Heart right ventricle (tissue), 16 donors: ENCODE data around the gene SMCO4. TPM values are rescaled to one million over a fixed set of nuclear protein-coding genes. Genes with fewer than 3 reads are reported as not detected.

Experiments
- ATAC-seq, 8 donors: fragments of 200-7000 bp; cut with Tn5 transposase; one replicate each; pipeline ENCODE4 v1.9.1; 2020; ENCODE audit warnings: mild to moderate bottlenecking in 8 of 8, moderate library complexity in 8 of 8, moderate number of reproducible peaks in 1 of 8
- DNase-seq, 2 donors: peaks; one replicate each; pipeline ENCODE4 v3.0.0-alpha.2; 2020
- H3K27ac ChIP-seq, 10 donors: fragments of 200-600 bp; sonication (generic) in 2 of 10; one replicate each; pipeline versions ENCODE4 v1.5.0 to v1.8.0; 2020 to 2022; ENCODE audit warnings: mild to moderate bottlenecking in 3 of 10
- H3K27me3 ChIP-seq, 7 donors: fragments of 200-600 bp; one replicate each; pipeline ENCODE4 v1.8.0; 2021 to 2022; ENCODE audit warnings: mild to moderate bottlenecking in 2 of 7
- H3K36me3 ChIP-seq, 9 donors: fragments of 200-600 bp; sonication (generic) in 1 of 9; one replicate each; pipeline versions ENCODE4 v1.5.0 to v1.8.0; 2020 to 2022; ENCODE audit warnings: mild to moderate bottlenecking in 2 of 9
- H3K4me1 ChIP-seq, 9 donors: fragments of 200-600 bp; sonication (generic) in 1 of 9; one replicate each; pipeline versions ENCODE4 v1.5.0 to v1.8.0; 2020 to 2022; ENCODE audit warnings: mild to moderate bottlenecking in 4 of 9
- H3K4me3 ChIP-seq, 10 donors: fragments of 200-600 bp; sonication (generic) in 2 of 10; one replicate each; pipeline versions ENCODE4 v1.5.0 to v1.8.0; 2020 to 2022; ENCODE audit warnings: mild to moderate bottlenecking in 7 of 10, moderate library complexity in 2 of 10
- H3K9me3 ChIP-seq, 11 donors: fragments of 200-600 bp in 10 of 11; sonication (generic) in 2 of 11; one replicate each; pipeline versions ENCODE4 v1.5.0 to v1.8.0; 2013 to 2022; ENCODE audit warnings: mild to moderate bottlenecking in 2 of 11, control low read depth in 1 of 11, moderate library complexity in 1 of 11
- WGBS, 2 donors: extraction: QIAGEN DNeasy Blood & Tissue Kit; methylation state at CpG; one replicate each; pipeline ENCODE4 v1.1.7; 2013; ENCODE audit warnings: inconsistent platforms in 1 of 2; 5-methylcytosine and 5-hydroxymethylcytosine counted together
- intact Hi-C, 10 donors: fragments of 100-400 bp; cut with DNase I; formaldehyde crosslinking; loops; one replicate each; pipeline versions ENCODE4 v1.11.1 to v1.14.2; 2022
- polyA plus RNA-seq, 2 donors: library from polyadenylated mRNA; stranded (reverse); fragments of 200-250 nt; gene quantifications; one replicate each; pipeline ENCODE4 v1.2.3, GENCODE V29; 2013
- total RNA-seq, 10 donors: library from RNA; stranded (reverse); fragmentation: NEBNext Ultra II Directional in 3 of 10; extraction: Animal tissue kit (Norgen Biotek cat#: 25700) in 3 of 10; gene quantifications; one replicate each; pipeline versions ENCODE4 v1.2.1 to v1.2.4, GENCODE V29; 2021 to 2023
- TF ChIP-seq, protein P1 (sequence below), 9 donors: fragments of 200-600 bp; sonication (generic) in 2 of 9; IDR thresholded peaks; one replicate each; pipeline versions ENCODE4 v1.5.0 to v1.8.0; 2021 to 2022; ENCODE audit warnings: antibody characterized with exemption in 9 of 9, mild to moderate bottlenecking in 5 of 9, moderate library complexity in 1 of 9
- donor health status: Arrhythmogenic right ventricular cardiomyopathy.
- donor health status: ischemic (EF 13 %, LVEDD 7.1; RV severe dilation, severe dysfunction).
- donor health status: healthy with polysubstance abuse.
- donor health status: DM: no; HTN: yes; CAD: no.
- donor health status: DM: no; HTN: no; CAD: no.
- donor health status: ischemic (EF 25% LVEDD 6.9; RV normal size, moderate dysfunction).
- donor health status: ischemic (EF 25% LVEDD 5.7; RV mildly dilated, moderate dysfunction).
- donor health status: healthy.
- donor health status: DM: yes; HTN: yes; CAD: no.
- donor health status: Ischemic cardiomyopathy.
- donor health status: ischemic (EF 35%, LVEDD 5.7; RV mildly dilated, moderate dysfunction).
- donor health status: nonischemic (EF 11% LVEDD 7.7; RV severe dilation, severe dysfunction).
- donor health status: DM: yes; HTN: yes; CAD: no.
- donor health status: PGD.
- donor health status: ischemic (EF 29% LVEDD 5.4; RV normal size, mild dysfunction).
- donor health status: nonischemic (EF 23%, LVEDD 6.1; RV moderate dilation, normal function).

Gene SMCO4
- total and polyA plus RNA-seq, 12 donors: 23.1 to 85.5 (median 44.8) TPM

DNA sequence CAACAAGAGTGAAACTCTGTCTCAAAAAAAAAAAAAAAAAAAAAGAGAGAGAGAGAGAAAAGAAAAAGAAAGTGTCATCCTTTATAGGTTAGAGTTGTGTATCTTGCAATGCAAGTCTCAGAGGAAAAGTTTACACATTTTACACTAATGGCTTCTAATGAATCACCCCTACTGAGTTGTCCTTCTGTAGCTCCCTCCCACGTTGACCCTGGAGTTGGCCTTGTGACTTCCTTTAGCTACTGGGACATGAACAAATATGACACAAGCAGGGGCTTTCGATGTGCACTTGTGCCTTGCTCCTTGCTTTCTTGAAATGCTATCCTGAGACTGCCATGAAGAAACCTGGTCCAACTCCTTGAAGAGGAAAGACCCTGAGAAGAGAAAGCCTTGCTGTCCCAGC lies 2.4 kb upstream of the SMCO4 start:
- intact Hi-C loops: loop anchor here in 3 of 10 donors (10.0 kb wide), 2 partner anchors 61 to 109 kb away; no protein-coding TSS in a partner anchor
- ATAC-seq (no peak), DNase-seq (no peak)
- Histone ChIP-seq H3K9me3 (no peaks in the 10 kb centered on the region), H3K36me3 (no peaks in the 10 kb centered on the region), H3K4me1 (peaks cover 5 to 29% (median 23%) of the 10 kb centered on the region in 9 donors), H3K27me3 (no peaks in the 10 kb centered on the region), H3K4me3 (no peak overlapping the region), H3K27ac (no peak overlapping the region)
- 61% methylated on average over 2 of the region's 2 CpGs for WGBS, 2 donors
- TF ChIP-seq, protein P1, sequence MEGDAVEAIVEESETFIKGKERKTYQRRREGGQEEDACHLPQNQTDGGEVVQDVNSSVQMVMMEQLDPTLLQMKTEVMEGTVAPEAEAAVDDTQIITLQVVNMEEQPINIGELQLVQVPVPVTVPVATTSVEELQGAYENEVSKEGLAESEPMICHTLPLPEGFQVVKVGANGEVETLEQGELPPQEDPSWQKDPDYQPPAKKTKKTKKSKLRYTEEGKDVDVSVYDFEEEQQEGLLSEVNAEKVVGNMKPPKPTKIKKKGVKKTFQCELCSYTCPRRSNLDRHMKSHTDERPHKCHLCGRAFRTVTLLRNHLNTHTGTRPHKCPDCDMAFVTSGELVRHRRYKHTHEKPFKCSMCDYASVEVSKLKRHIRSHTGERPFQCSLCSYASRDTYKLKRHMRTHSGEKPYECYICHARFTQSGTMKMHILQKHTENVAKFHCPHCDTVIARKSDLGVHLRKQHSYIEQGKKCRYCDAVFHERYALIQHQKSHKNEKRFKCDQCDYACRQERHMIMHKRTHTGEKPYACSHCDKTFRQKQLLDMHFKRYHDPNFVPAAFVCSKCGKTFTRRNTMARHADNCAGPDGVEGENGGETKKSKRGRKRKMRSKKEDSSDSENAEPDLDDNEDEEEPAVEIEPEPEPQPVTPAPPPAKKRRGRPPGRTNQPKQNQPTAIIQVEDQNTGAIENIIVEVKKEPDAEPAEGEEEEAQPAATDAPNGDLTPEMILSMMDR (IDR thresholded peaks at IDR 0.05): no peak

DNA sequence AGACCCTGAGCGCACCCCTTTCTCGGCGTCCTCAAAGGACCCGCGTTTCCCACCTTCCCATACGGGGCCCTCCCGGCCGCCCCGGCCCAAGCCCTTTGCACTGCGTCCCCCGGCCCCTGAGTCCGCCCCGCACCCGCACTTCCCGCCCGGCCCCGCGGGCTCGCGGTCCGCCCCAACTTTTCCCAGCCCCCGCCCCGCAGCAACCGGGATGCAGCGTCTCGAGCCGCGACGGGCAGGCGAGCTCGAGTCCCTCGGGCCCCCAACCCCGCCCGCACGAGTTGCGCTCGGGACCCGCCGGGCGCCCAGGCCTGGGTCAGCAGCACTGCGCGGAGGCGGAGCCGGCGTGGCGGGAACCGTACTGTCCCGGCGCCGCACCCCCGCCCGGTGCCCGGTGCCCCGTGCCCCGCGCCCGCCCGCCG lies 371 bp downstream of the SMCO4 start:
- intact Hi-C loops: loop anchor here (1.0 to 10.0 kb wide), 11 partner anchors 56 to 311 kb away; no protein-coding TSS in a partner anchor
- peak; percentile 21 to 65 (median 49) for ATAC-seq
- 1% methylated on average over 17 to 46 of the region's 59 CpGs for WGBS, 2 donors
- no peaks in the 10 kb centered on the region for H3K36me3 ChIP-seq
- DNase-seq: peak in 1 of 2 donors; percentile 50
- peak overlapping the region; percentile 67 to 93 (median 89) for H3K4me3 ChIP-seq
- TF ChIP-seq, protein P1 (IDR thresholded peaks at IDR 0.05): no peak
- H3K9me3 ChIP-seq: no peaks in the 10 kb centered on the region
- H3K27me3 ChIP-seq: no peaks in the 10 kb centered on the region
- H3K4me1 ChIP-seq: peaks cover 5 to 56% (median 40%) of the 10 kb centered on the region in 9 donors
- H3K27ac ChIP-seq: peak overlapping the region; percentile 66 to 94 (median 91)

DNA sequence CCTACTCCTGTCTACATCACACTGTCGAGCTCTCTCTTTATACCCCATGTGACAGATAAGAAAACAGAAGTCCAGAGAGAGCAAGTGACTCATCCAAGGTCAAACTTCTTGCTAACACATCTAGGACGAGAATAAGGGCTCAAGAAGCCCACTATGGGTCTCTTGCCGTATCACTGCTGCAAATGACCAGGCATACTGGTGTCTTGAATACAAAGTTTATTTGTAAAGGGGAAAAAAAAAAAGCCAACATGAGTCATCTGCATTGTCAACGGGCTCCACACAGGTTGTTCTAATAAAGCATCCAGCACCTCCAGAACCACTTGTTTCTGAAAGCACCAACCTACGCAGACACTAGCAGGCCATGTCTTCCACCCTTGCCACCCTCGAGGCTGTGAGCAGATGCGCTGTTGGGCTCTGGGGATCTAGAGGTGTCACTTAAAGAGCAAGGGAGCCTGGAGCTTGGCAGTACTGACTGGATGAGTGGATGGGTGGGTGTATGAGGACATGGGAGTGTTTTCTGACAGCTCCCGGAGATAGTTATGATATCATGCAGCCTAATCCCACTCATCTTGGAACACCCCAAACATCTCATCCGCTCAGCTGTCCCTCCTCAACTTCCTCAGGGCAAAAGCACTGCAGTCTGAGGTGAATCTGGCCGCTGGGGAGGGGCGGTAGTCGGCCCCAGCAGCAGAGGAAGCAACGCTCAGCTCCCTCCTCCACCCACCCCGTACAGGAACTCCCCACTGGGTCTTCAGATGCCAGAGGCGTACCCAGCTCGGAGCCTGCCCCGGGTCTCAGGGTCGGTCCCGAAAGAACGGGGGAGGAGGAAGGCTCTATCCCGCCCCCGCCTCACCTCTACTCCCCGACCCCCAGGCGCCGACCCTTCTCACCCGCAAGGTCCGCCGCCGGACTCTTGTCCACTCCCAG lies 1.0 kb downstream of the SMCO4 start:
- Histone ChIP-seq H3K27ac (peak overlapping the region; percentile 66 to 94 (median 91)), H3K4me3 (peak overlapping the region; percentile 67 to 93 (median 89)), H3K36me3 (no peaks in the 10 kb centered on the region), H3K4me1 (peaks cover 5 to 62% (median 47%) of the 10 kb centered on the region in 9 donors), H3K27me3 (no peaks in the 10 kb centered on the region), H3K9me3 (no peaks in the 10 kb centered on the region)
- intact Hi-C loops: loop anchor here (2.0 to 10.0 kb wide), 10 partner anchors 55 to 310 kb away; no protein-coding TSS in a partner anchor
- peak; percentile 42 to 45 for DNase-seq
- peak; percentile 53 to 79 (median 66) for ATAC-seq
- TF ChIP-seq, protein P1 (IDR thresholded peaks at IDR 0.05): no peak
- WGBS, 2 donors: 5 to 7% methylated on average over 29 of the region's 29 CpGs

DNA sequence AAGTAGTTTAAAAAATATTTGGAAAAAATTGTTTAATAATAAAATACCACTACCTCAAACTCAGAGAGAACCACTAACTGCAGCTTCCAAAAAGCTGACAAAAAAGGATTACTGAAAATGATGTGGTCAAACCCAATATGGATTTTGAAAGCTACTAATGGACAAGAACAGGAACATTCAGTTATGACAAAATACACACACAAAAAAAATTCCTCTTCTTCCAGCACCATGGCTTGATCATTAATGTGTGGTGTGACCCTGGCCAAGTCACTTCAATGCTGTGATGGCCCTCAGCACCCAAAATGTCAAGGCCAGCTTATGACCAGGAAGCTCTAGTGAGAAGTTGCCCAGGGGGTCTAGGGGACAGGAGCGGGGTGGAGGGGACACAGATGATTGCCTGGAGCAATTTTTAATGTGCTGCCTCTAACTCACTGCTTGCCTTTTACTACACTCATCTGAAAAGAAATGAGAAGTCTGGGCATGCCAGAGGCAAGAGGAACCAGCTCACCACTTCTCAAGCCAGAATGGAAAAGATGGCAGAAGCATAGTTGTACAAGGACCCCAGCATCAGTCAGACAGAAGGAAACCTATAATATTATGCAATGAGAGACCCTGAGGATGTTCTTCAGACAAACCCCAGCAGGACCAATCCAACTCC lies 2.2 kb downstream of the SMCO4 start:
- Histone ChIP-seq H3K4me3 (no peak overlapping the region), H3K36me3 (no peaks in the 10 kb centered on the region), H3K27ac (peak overlapping the region in 6 of 10 donors; percentile 89 to 94 (median 92)), H3K4me1 (peaks cover 5 to 74% (median 58%) of the 10 kb centered on the region in 9 donors), H3K9me3 (no peaks in the 10 kb centered on the region), H3K27me3 (no peaks in the 10 kb centered on the region)
- intact Hi-C loops: loop anchor here (5.0 to 10.0 kb wide), 8 partner anchors 54 to 309 kb away; no protein-coding TSS in a partner anchor
- WGBS, 2 donors: 100% methylated on average over 1 of the region's 1 CpG
- DNase-seq: no peak
- TF ChIP-seq, protein P1 (IDR thresholded peaks at IDR 0.05): no peak
- no peak for ATAC-seq
